ENCODE data around the gene ITLN1.

DNA sequence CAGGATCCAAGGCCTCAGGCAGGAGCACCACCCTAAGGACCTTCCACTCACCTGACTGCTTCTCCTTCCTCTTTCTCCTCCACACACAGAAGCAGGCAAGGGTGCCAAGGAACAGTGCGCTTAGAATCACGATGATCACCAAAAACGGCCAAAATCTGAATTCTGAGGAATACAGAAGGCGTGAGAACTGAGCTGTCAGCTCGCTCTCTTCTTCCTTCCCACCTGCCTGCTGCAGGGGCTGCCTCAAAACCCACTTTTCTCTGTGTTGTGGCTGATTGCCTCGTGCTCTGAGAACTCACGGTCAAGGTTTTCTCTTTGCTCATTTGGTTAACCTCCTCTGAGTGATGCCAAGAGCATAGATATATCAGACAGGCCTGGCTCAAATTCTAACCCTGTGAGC, 46.1 kb downstream of the ITLN1 start:
- no peak for TF ChIP-seq CTCF (IDR thresholded peaks at IDR 0.05; ENCODE audit: extremely low read depth in 1 of 2, insufficient read depth in 1 of 2, low read depth in 1 of 2, low read length in 2 of 2)
- TF ChIP-seq POLR2A (IDR thresholded peaks at IDR 0.05; ENCODE audit: low read depth, low read length): no peak
- no peak for TF ChIP-seq EZH2 (IDR thresholded peaks at IDR 0.05; ENCODE audit: borderline replicate concordance, low read depth, low read length, severe bottlenecking)
- no peak for TF ChIP-seq POLR2AphosphoS5 (IDR thresholded peaks at IDR 0.05; ENCODE audit: insufficient read depth, low read depth, low read length)
- TF ChIP-seq JUN (IDR thresholded peaks at IDR 0.05; ENCODE audit: borderline replicate concordance, insufficient read depth, insufficient read length, low read depth): no peak
- TF ChIP-seq MAX (IDR thresholded peaks at IDR 0.05; ENCODE audit: insufficient read depth, insufficient read length): no peak
